GM18870 (cell line): Measurements from ENCODE around the gene CAMK2A.

Source experiments
- ATAC-seq: cut with Tn5 transposase; IDR thresholded peaks from one replicate; pipeline ENCODE4 v1.9.1; 2021; ENCODE audit warnings: moderate library complexity; ENCODE audit not compliant: unreplicated experiment

Gene CAMK2A

GRCh38 chr5:150301901-150302300 lies 12.3 kb upstream of the CAMK2A start:
- no peak for ATAC-seq

DNA sequence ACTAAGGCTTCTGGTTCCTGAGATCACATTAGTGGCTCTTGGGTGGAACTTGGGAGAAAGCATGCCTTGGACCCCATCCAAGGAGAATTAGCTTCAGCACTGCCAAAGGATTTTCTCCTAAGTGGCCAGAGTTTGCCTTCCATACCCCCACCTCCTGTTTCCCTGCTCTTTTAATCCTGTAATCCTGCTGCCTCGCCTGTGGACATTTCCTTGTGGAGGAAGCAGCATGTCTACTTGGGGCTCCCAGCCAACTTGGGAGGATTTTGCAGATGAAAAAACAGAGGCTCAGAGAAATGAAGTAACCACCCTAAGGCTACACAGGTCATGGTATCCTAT lies 11.6 kb upstream of the CAMK2A start:
- ATAC-seq, result no peak

GRCh38 chr5:150300496-150301169 lies 11.1 kb upstream of the CAMK2A start:
- no peak for ATAC-seq

DNA sequence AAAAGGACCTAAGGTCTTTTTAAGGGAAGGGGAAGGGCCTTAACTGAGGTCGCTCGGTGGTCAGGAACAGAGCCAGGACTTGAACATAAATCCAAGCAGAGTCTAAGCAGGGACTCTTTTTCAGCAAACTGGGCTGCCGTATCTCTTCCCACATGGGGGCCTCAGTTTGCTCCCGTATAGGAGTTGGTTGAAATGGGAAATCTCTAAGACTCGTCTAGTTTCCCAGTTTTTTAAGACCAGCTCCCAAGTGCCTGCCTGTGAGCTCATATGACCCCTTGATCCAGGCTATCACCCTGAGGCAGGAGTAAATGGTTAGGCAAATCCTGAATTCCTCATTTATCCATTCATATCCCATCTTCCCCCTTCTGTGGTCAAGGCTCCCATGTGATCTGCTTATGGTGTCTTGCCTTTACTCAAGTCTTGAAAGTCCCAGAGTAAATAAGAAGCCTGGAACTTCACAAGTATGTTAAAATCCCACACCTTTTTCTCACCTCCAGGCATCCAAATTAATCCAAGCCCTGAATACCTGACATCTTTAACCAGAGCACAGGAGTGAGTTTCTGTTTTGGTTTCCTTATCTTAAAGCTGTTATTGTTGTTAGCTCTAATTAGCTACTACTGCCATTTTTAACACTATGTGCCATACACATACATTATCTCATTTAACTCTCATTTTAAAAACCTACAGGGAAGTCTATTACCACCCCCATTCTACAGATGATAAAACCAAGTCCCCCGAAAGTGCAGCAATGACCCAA lies 10.2 kb upstream of the CAMK2A start:
- ATAC-seq, result no peak

GRCh38 chr5:150298701-150299451 lies 9.3 kb upstream of the CAMK2A start:
- ATAC-seq, result no peak

- no peak for ATAC-seq
These were observed 8.5 kb upstream of the CAMK2A start for GRCh38 chr5:150297934-150298595.

GRCh38 chr5:150297236-150297890 lies 7.8 kb upstream of the CAMK2A start:
- no peak for ATAC-seq

- no peak for ATAC-seq
These were observed 6.9 kb upstream of the CAMK2A start for GRCh38 chr5:150296496-150296895.

DNA sequence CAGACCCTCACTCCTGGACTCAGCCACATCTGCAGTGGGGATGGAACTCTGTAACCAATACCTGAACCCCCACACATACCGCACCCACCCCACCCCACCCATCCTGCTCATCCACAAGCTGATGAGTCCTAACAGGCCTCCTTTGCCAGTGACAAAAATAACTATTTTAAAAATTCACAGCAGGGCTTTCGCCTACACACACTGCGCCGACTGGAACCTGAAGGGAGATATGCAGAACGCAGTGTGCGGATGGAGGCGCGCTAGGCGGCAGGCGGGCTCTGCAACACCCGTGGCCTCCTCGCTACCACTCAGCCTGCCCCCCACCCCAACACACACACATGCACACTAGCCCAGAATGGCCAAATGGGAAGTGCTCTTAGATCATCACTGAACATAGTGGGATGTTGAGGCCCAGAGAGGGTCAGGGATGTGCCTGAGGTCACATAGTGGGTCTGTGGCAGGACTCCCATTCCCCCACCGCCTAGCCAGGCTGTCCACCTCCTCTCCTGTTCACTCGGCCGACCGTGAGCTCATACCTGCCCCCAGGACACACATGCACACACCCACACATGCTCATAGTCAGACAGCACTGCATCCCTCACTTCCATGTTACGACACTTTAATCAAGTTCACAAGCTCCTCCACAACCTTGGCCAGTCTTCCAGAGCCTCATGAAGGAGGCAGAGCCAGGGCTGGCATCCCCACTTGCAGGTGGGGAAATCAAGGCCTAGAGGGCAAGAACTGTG lies 6.3 kb upstream of the CAMK2A start:
- ATAC-seq, result no peak

DNA sequence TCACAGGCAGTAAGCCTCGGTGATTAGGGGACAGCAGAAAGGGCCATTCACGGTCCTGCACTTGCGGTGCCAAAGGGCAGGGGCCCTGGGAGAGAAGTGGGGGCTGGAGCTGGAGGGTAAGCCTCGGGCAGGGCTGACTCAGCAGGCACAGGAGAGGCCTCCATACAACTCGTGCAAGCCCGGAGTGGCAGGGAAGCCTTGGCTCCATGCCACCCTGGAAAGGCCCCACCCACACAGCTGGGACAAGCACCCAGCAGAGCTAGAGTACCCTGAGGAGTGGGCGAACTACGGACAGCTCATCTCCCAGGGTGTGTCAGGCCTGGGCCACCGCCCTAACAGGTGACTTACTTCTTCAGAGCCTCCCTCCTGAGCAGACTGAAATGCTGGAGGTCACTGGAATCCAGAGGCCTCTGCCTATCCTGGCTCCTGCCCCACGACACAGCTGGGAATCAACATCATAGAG lies 5.6 kb upstream of the CAMK2A start:
- ATAC-seq, result no peak

DNA sequence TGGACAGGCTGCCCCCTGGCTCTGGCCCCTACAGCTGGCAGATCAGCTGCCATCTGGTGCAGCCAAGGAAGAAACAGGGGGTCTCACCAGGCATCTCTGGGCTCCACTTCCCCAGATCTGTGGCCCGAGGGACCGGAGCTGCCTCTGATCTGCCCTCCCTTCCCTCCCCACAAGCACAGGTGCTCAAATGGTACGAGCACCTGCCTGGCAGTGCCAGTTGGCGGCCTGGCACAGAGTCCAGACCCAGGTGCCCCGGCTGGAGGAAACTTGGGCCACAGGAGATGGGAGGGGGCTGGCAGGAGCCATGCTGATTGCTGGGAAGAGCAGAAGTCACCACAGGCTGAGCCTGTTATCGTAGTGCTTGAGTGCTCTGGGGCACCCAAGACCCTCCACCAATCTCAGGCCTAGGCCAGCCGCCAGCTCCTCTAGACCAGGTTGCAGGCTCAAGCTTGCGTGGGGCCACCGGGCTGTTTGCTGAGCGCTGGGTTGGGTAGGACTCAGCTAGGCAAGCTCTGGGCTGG lies 5.0 kb upstream of the CAMK2A start:
- ATAC-seq, result no peak

DNA sequence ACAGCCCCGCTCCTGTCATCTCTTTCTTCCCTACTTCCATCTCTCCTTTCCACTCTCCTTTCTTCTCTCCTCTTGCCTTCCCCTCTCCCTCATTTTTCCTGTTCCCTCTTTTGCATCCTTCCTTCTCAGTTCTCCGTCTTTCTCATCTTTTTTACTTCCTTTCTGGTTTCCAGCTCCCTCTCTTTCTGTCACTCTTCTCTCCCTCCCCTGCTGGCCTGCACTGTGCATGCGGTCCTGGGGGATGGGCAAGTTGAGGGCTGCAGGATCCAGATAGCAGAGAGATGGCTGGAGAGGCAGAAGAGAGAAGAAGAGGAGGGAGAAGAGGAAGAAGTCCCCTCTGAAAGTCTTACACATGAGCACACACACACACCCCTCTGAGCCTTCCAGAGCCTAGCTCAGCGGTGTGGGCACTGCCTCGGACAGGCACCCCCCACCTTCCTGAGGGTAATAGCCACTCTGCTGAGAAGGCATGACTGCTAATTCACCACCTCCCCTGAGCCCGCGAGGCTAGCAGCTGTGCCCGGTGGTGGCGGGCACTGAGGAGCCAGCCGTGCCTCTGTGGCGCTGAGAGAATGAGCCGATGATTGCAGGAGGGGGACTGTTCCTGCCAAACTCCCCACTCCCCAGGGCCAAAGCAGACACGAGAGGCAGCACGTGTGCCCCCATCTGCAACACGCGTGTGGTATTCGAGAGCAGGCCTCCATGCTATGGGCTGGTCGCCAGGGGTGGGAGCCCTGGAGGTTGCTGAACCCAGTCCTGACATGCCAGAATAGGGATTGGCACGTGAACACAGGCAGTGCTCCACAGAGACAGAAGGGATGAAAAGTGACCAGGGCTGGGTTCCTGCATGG lies 3.7 kb upstream of the CAMK2A start:
- ATAC-seq, result no peak

GRCh38 chr5:150291388-150292385 lies 2.1 kb upstream of the CAMK2A start:
- no peak for ATAC-seq

DNA sequence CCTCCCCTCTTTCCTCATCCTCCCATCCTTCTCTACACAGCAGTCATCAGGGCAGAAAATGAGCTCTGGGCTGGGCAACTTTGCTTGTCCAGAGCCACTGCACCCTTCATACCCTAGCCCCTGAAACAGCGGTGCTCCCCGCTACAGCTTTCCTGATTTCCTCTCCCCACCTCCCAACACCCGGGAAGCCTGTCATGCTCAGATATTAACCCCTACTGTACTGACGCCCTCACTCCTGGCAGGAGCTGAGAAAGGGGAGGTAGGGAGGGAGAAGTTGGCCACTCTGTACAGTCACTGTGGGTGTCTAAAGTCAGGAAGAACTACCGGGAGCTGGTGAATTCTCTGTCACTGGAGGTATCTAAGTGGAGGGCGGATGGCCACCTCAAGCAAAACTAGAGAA lies 782 bp downstream of the CAMK2A start:
- ATAC-seq, result no peak

DNA sequence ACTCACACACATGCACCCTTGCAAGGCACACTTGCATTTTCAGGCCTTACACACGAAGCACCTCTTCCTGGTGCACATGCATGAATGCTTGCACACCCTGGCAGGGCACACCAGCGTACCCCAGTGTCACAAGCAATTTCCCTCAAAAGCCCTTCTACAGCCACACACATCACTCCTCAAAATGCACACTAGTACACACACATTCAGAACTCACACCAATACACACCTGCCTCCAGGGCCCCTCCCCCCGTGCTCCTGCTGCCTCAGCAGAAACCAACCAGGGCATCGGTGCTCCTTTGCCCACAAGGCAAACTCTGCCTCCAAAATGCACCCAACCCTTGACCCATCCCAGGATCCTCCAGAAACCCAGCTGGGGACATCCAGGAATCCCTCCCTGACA lies 1.2 kb downstream of the CAMK2A start:
- no peak for ATAC-seq

DNA sequence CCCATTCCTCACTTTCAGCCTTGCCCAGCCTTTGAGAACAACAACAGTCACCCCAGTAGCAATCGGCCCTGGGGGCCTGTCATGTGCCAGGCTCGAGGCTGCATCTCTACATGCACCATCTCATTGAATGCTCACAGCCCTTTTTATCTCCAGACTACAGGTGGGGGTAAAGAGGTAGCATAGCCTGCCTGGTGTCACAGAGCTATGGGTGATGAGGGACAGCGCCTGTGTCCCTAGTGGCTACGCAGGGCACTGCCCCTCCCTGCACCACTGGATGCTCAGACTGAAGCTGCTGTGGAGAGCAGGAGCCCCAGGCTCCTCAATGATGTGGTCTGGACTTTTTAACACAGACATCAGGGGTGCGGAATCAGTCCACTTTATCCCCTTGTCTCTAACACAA lies 2.8 kb downstream of the CAMK2A start:
- no peak for ATAC-seq

- ATAC-seq, result no peak
These were observed 4.5 kb downstream of the CAMK2A start for GRCh38 chr5:150285114-150285513.

DNA sequence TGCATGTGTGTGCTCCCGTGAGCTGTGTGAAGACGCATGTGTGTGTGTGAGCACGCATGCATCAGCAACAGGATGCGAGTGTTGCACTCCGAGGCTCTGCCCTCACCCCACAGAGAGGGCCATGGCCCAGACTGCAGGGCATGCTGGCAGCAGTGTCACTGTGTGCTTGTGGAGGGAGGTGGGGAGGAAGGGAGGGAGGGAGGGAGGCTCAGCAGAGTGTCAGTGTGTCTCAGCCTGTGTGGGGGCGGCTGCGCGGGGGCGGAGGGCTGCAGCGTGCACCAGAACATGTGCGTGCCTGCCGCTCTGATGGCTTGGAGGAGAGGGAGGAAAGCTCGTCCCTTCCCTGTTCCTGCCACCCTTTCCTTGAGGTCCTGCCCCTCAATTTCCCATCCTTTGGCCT lies 5.3 kb downstream of the CAMK2A start:
- no peak for ATAC-seq
